ENCODE results near the gene PRDM4.
"Not testable (repeated sequence)": the region's sequence is repeated elsewhere in the genome, so short reads cannot be mapped to it uniquely, and the experiment has no call there.

The PRDM4 gene

DNA sequence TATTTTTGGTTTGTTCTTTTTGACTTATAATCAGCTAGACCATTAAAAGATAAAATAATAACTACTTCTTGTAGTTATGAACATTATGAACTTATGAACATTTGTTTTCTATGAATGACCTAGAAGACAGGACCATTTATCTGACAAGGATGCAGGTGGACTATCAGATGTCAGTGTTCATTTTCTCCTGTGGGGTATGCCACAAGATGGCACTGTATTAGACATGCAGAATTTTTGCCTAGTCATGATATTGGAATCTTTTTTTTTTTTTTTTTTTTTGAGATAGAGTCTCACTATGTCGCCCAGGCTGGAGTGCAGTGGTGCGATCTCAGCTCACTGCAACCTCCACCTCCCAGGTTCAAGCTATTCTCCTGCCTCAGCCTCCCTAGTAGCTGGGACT is 65.2 kb downstream of the PRDM4 start:
- DNase-seq, result not testable (repeated sequence)

DNA sequence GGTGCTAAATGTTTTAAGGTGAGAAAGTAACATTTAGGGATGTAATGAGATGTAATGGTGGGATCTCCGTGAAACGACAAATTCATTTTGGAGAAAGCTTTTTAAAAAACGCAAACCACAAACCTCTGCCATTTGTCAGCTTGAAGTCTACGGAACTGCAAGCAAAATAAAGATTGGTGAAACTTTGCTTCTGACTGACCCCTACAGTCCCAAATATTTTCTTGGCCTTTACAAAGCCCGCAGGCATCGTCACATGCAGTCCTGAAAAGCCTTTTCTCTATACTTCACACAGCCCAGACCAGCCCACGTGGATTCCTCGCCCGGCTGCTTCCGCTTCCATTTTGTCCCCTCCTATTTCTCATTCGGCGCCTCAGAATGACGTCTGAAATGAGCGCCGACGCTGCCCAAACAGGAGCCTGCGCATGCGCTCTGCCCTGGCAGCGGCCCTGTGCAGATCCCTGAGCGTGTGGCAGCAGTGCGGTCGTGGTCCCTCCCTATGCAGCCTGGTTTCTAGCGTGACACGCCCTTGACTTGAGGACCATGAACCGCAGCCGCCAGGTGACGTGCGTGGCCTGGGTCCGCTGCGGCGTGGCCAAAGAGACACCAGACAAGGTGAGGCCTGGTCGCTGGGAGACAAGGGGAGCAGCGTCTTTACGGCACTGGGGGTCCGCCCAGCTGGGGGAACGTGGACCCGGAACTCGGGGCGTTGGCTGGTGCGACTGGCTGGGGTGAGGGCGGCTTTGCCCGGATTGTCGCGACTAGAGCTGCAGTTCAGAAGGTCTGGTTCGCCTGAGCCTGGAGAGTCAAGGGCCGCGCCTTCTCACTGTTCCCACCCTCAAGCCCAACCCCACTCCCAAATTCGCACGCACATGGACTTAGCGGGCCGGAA is 75.3 kb downstream of the PRDM4 start, which contains the start of gene PWP1:
TSS of gene PWP1 (plus strand) at position 440 of the 889 bp plus-strand sequence. CDS start at position 541, 101 bp downstream.
- DNase-seq, result peak; percentile 68 to 96 (median 85)

DNA sequence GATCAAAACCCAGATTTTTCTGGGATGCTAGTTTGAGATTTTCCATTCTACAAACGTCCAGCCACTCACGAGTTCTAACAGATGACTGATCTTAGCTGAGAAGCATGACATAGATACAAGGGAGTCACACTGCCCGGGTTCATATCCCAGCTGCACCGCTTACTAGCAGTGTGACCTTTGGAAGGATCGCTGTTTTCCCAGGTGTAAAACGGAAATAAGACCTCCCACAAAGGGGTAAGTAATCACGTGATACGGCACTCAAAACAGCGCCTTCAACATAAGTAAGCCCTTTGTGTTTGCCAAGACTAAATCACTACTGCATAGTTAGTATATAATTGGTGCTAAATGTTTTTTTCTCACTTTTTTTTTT is 76.0 kb downstream of the PRDM4 start:
- no peak for DNase-seq

DNA sequence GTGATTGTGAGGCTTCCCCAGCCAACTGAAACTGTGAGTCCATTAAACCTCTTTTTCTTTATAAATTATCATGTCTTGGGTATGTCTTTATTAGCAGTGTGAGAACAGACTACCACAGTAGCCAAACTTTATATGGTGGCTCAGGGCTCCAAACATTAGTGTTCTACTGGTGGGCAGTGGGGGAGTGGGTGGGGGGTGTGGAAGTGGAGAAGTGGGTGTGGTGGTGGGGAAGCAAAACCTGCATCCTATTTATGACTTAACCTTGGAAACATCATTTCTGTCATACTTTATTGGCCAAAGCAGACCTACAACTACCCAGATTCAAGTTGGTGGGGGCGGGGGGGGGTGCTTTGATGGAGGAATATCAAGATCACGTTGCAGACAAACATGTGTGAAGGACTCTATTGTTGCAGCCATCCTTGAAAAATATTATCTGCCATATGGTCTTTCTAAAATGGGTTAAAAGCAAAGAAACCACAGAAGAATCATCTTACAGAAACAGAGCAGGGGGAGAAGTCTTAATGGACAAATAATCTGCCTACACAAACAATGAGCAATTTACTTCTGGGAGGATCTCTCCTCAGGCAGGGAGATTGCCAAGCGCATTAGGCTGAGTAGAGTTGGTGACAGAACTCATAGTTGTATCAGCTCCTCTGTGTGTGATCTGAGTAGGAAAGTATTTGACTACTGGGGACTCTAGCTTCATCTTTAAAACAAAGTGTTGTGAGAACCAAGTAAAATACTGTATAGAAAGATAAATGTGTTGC is 76.7 kb downstream of the PRDM4 start:
- no peak for DNase-seq
